NCI-H1105 treated with DMSO at 0.1 percent for 48 hours (cell line): ENCODE results near the gene UTP15.

ENCODE experiments used
- DNase-seq: peaks from one replicate; lab custom pipeline; 2025; lab: John Stamatoyannopoulos, UW

Gene UTP15, protein sequence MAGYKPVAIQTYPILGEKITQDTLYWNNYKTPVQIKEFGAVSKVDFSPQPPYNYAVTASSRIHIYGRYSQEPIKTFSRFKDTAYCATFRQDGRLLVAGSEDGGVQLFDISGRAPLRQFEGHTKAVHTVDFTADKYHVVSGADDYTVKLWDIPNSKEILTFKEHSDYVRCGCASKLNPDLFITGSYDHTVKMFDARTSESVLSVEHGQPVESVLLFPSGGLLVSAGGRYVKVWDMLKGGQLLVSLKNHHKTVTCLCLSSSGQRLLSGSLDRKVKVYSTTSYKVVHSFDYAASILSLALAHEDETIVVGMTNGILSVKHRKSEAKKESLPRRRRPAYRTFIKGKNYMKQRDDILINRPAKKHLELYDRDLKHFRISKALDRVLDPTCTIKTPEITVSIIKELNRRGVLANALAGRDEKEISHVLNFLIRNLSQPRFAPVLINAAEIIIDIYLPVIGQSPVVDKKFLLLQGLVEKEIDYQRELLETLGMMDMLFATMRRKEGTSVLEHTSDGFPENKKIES

DNA sequence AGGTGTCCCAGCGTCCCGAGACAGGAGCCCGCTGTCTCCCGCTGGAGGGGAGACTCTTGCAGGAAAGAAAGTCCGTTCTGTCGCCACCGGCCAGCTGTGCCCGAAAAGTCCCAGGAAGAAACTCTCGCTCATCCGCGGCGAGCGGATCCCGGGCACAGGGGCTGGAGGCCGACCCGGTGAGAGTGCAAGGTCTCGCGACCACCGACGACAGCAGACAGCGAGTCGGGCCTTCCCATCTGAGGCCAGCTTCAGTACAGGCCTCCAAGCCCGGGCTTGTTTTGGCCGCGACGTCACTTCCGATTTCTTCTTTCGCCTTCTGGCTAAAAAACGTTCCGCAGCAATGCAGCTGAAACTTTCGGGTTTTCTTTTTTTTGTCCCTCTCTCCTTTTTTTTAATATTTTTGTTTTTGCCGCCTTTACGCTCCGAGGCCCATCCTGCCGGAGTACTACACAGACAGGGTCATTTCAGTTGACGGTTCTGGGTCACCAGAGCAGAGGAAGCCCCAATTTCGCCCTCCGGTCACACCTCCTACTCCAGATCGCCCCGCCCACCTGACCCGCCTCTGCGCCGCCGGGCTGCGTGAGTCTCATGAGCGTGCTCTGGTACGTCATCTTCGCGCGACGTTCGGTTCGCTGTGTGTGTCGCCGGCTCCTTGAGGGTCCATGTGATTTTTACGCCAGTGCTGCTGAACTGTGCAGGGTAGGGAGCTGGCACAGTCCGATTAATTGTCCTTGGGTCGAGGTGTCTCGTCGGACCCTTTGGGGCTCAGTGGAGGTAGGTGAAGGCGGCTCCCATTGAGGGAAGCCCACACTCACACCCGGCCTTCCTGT, at the start of gene UTP15, which contains the start of gene ANKRA2:
Gene UTP15, plus strand, starts transcription at position 605 of the 830 bp plus-strand sequence. CDS start 1,602 bp downstream, outside the sequence.
Gene ANKRA2, minus strand, starts transcription at position 501 of the 830 bp plus-strand sequence. CDS start 2,758 bp downstream, outside the sequence.
- DNase-seq: peak; percentile 80

DNA sequence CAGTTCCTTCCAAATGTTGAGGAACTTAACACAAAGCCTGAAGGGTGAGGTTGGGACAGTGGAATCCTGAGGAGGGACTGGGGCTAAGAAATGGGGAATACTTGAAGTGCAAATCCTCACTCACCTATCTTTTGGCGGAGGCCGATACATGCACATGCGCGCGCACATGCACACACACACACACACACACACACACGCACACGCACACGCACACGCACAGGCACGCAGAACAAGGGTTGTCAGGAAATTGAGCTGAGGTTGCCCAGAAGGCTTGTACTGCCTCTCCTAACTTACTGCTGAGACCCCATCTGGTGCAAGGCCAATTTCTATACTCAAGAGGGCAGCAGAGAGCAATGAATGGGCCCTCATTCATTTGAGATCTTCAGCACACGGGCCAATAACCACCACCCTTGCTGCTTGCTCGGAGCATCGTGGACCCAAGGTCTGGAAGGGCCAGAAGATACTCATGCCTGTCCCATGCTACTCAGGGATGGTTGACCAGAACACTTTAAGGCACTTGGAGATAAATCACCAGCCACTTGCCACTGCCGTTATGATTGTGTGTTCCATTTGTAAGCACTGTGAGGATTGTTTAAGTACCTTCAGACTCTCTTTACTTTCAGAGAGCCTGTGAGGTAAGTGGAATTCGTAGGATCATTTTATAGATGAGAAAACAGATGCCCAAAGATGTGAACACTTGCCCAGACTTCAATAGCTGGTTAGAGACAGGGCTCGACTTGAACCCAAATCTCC, 45.8 kb upstream of the UTP15 start:
- peak; percentile 61 for DNase-seq

DNA sequence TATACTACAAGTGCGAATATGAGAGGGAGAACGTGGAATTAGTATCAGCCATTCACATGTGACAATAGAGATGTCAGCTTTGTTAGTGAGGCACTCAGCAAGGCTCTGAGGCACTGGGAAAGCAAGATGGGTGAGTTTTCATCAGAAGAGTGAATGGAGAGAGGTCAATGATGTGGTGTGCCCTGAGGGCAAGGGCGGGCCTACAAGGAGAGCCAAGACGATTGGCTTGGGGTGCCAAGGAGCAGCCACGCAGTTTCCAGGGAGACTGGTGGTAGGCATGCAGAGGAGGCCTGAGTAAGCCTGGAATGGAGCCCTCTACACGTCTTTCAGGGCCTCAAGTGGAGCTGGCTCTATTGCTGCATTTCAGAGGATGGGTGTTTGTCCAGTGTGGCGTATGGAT, 42.6 kb upstream of the UTP15 start:
- DNase-seq: no peak

DNA sequence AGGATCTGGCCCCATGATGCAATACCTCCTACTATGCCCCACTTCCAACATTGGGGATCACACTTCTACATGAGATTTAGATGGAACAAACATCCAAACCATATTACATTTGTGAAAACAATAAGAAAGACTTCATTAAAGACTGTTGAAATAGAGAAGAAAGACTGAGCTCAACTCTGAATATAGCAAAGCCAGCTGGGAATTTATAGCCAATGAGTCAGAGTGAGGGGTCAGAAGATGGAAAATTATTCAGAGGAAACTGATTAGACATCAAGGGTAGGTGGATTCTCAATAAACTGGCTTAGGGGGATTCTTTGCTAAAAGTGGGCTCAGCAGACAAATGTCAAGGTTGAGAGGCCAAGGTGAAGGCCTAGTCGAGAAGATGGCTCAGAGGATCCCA, 41.7 kb upstream of the UTP15 start:
- DNase-seq: no peak

DNA sequence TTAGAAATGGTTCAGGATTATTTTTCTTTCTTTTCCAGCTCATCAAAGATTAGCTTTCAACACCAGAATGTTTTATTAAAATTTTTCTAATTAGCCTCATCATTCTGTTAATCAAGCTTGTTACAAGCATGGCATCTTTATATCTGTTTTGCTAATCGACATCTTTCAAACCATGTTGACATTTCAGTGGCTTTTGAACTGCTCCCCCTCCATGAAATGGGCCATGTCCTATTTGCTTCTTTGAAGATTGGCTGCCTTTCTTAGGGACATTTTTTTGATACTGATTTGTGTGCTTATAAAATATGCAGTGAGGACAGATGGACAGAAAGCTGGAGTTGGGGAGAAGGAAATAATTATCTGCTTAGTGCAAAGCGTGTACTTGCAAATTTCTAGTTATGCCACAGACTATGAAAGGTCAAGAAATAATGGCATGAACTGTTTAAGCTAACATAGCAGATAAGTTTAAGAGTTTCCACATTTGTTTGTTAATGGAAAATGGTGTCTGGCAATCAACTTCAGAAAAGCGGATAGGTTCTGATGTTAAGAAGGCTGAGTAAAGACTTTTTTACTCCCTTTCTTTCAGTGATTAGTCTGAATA, 39.8 kb upstream of the UTP15 start:
- no peak for DNase-seq

DNA sequence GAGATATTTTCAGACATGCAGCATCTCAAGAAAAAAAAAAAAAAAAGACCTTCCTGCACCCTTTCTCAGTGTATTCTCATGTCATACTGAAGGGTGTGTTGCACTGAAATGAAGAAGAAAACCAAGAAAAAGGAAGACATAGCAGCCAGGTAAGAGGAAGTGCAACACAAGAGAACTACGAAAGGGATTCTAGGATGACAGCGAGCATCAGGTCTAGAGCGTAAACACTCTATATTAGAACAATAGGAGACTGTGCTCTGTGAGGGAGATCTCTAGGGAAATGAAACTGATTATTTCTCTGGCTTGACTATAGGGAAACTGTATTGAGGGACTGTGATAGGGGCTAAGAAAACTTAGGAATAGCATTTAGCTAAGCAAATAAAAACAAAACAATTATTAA, 37.3 kb upstream of the UTP15 start:
- DNase-seq: no peak

DNA sequence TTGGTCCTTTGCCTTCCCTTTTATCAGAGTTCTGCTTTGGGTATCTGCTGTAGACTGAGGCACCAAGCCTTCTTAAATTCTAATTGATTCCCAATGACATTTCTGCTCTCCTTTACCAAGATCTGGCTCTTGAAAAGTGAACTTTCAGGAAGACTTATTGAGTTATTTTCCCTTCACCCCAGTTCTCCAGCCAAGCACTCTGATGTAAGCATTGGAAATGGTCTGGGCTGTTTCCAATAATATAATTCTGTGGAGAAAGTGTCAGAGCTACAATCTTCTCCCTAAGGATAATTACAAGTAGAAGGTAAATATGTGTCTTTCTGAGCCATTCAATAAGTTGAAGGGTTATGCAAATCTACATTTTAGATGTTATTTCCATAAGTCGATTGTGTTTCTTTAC, 36.5 kb upstream of the UTP15 start:
- DNase-seq: no peak

DNA sequence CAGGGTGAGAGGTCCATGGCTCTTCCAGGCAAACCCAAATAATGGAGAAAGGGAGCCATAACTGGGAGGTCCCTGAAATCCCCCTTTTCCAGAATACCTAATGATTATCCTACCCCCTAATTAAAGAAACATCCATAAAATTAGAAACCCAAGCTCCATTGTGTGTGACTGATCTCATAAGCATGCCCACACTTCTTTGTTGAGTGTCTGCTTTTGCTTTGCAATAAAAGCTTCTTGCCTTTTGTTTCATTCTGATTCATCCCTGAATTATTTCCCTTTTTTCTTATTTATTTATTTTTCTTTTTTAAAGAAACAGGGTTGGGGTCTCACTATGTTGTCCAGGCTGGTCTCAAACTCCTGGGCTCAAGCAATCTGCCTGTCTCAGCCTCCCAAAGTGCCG, 34.2 kb upstream of the UTP15 start:
- DNase-seq: no peak

DNA sequence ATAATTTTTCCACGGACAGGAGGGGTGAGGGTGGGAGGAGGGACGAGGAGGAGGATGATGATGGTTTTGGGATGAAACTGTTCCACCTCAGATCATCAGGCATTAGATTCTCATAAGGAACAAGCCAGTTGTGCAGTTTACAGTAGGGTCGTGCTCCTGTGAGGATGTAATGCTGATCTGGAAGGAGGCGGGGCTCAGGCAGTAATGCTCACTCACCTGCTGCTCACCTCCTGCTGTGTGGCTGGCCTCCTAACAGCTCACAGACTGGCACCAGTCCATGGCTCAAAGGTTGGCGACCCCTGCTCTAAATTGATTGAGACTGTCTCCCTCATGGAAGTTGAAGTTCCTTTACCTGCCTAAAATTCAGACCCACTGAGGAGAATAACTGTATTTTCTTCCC, 33.3 kb upstream of the UTP15 start:
- no peak for DNase-seq

DNA sequence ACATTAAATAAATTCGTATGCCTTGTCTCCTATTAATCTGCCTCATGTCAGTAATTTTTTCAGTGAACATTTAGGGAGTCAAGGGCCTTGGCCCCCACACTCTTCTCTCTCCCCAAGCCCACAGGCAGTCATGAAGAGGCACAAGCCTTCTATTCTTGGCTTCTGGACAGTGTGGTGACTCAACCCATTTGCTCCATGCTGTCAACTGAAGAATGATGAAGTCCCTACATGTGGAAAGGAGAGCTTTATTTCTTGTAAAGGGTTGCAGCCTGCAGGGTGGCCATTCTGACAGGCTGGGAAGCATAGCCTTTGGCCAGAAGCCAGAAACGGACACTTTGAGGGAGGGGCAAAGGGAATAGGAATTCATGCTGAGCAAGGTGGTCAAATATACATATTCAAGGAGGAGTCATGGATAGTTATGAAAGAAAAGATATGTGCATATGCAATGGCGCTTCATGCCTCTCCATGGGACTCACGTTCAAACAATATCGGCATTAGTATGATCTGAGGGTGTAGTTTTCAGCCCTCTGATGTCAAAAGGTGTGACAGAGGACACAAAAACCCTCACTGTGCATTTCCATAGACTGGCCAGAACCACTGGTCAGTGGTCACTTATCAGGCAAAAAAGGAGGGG, 31.4 kb upstream of the UTP15 start:
- no peak for DNase-seq

DNA sequence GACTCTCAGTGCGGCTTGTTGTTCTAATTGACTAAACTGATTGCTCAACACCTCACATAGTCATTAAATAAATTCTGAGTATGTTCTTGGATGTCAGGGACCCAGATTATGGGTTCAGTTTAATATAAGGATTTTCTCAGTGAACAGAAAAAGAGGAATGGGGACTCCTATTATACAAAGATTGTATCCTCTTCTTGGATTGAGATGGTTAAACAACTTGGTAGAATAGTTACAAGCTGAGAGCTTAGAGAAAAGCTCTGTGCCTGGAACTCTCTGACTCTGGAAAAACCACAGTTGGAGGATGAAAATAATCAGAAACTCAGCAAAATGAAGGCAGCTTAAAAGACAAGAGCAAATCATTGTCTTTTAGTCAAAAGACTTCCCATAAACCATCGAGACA, 30.6 kb upstream of the UTP15 start:
- no peak for DNase-seq

DNA sequence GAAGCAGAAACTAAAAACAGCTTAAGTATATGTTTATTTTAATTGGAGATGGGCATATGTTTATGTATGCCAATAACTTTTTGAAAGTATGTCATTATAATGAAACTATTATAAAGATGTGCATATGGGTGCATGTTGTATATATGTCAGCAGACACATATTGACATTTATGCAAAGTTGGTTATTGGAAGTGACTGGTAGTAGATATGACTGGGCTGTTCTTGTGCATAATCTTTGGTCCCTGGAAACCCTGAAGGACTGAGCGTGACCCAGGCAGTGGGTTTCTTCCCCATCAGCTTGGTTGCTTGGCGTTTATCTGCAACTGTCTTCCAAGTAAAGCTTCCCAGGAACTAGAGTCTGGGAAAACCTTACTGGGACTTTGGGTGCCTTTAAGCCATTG, 25.8 kb upstream of the UTP15 start:
- DNase-seq: no peak

DNA sequence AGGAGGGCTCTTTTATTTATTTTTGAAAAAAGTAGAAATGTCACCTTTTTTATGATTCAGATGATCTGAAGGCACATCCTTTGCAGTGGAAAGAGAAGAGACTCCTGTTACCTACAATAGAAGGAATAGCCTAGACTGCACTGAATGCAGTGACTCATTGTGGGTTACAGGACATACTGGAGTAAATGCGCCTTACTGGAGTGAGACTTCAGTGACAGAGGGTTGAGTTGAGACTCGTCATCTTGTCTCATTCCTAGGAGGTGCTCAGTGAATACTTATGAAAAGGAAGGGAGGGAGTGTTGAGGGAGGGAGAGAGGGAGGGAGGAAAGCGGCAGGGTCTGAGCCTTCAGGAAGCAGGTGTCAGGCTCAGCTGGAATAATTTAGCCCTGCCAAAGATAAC, 25.4 kb upstream of the UTP15 start:
- DNase-seq: no peak

DNA sequence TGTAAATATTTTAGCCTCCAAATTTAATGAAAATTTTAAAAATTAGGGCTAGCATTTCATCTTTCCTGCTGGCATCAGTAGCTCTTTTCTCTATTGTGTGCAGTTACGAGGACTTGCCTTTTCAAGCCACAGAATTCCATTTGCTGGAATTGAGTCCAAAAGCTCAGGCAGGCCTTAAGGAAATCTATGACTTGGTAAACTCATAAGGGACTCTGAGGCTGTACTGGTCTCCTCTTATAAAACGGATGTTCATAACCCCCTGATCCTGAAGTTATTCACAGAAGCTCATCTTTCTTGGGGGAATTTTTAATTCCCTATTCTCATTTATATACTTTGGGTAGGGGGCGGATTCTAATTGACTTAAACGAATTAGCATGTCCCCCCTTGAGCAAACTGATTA, 23.5 kb upstream of the UTP15 start:
- DNase-seq: no peak

DNA sequence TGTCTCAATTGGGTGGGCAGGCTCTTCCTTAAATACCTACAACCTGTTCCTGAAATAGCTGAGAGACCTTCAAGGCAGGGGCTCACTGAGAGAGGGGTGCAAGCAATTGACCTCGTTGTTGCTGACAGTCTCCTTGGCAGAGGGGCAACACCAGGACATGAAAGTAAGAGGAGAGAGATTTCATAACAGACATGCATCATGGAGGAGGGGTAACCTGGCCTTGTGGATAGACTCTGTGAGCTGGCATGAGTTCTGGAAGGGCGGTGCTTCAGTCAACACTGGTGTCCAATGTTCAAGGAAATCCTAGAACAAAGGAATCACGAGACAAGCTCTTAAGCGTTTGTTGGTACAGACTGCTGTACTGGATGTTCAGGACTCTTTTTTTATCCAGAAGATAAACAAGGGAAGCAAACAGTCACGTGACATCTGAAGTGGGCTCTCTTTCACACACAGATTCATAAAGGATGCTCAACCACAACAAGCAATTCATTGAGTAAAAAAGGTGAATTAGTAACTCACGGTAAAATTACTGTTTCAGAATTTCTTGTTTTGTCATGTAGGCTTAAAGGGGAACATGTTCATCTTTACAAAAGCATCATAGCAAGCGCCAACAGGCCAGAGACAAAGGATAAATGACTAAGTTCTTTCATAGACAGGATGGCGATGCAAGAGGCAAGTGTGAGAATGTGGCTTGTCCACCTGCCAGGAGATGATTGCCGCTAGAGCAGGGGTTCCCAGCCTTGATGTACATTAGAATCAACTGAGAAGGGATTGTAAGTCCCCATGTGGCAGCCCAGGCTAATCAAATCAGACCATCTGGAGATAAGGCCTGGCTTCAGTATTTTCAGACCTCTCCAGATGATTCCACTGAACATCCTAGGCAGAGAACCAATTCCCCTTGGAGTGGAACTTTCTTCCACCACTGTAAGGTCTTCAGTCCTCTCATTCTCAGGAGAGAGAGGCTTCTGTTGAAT, 20.8 kb upstream of the UTP15 start:
- peak; percentile 55 for DNase-seq

DNA sequence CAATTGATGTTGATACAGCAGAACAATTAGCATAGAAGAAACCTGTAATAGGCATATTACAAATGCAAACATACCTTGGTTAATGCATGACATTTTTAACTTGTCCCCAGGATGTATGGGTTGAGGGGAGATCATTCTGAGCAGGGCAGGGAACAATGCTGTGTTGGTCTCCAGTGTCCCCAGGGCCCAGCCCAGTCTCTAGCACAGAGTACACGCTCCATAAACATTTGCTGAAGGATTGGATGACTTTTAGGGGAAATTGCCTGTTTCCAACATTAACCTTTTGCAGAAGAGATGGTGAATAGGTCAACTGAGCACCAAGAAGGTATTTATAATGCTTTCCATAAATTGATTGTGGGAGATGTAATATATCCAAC, 20.2 kb upstream of the UTP15 start:
- no peak for DNase-seq

DNA sequence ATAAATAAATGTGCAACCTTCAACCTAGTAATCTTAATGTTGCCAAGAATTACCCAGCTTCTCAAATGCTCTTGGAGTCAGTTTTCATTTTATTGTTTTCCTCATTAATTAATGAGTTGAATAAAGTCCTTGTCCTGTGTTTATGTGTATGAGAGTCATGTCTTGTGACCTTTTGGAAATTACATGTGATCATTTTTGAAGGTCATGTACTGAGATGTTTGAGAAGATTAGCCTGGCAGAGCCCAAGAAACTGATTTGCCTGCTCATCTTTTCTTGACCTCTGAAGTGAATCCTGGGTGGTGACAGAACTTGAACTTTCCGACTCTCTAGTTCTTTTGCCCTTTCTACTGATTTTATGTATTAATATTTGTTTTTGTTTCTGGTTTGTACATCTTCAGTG, 15.5 kb upstream of the UTP15 start:
- DNase-seq: no peak

DNA sequence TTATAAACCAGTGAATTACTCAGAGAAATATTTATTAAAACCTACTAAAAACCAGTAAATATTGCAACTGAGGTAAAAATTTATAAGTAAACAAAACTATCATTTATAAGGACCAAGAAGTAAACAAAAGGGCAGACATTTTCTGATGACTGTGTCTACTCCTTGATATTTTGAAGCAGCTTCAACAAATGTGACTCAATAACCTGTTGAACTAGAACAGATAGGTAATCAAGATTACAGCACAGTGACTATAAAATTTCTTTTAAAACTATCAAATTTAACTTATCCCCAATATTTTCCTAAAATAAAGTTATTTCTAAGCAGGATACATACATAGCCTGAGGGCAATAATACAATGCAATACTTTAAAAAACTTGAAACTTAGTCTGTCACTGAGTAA, 12.9 kb upstream of the UTP15 start:
- DNase-seq: no peak

DNA sequence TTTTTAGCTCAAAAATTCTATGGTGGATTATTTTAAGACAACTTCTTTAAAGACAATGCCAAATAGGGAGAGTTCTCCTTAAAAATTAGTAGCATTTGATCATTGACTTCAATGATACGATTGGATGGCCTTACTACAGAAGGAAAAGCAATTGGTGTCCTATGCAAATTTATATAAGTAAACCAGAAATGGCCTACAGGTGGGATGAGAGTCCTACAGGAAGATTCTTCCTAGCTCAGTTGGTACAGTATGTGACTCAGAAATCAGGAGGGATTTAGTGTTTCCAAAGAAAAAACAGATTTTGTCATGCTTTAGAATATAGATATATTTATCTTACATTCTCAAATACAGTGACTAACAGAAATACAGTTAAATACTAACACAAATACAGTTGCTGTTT, 6.6 kb upstream of the UTP15 start:
- DNase-seq: no peak

DNA sequence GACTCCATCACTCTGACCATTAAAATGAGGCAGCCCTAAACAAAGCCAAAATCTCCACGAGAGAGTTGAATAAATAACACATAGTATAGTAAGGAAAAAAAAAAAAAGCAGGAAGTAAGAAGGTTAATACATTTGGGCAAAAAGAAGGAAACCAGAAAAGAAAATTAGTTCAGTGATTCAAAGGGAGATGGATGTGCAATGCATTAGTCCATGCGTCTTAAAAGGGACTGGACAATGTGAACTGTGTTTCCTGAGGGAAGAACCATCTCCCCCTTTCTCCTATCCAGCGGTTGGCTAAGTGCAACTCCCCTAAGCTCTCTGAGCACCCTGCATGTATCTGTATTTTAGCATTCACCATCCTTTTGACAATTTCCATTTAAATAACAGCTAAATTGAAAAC, 1.5 kb upstream of the UTP15 start:
- no peak for DNase-seq
